Keratinocyte (primary cell): ENCODE results near the gene SDF4.

Source experiments
- EZH2 ChIP-seq: IDR thresholded peaks from one replicate; pipeline ENCODE4 v1.6.1; 2012; ENCODE audit warnings: inconsistent platforms, mild to moderate bottlenecking, low read length, moderate library complexity
- TF ChIP-seq, protein P1 (sequence below), 3 experiments: IDR thresholded peaks in 1 of 3; conservative IDR thresholded peaks in 1 of 3; optimal IDR thresholded peaks in 1 of 3; 2 replicates in 2 of 3; 3 replicates in 1 of 3; pipeline versions ENCODE3 to v1.5.1; 2011; ENCODE audit warnings: low read length in 3 of 3, mild to moderate bottlenecking in 3 of 3, moderate library complexity in 2 of 3, control low read depth in 1 of 3, inconsistent platforms in 1 of 3; ENCODE audit not compliant: insufficient read depth in 2 of 3; ENCODE audit errors: extremely low read depth in 1 of 3

DNA sequence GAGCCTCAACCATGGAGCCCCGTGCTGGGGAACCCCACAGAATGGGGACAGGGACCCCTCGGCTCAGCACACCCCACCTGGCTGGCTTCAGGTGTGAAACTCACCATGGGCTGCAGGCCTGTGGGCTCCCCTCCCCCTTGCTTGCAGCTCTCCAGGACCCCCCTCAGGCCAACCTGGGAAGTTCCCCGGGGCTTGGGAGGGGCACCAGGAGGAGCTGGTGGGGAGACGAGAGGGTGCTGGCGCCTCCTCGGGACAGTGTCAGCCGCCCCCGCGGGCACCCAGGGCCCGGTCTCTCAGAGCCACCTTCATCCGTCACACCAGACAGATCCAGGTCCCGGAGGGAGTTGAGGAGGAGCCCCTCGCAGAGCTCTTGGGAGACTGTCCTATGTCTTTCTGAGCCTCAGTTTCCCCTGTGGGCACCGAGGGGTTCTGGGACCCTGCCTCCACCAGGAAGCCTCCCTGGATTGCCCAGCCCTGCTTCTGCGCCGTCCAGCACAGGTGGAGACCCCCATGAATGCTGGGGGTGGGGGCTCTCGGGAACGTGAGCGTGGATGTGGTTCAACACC, 24.8 kb downstream of the SDF4 start:
- TF ChIP-seq, protein P1, sequence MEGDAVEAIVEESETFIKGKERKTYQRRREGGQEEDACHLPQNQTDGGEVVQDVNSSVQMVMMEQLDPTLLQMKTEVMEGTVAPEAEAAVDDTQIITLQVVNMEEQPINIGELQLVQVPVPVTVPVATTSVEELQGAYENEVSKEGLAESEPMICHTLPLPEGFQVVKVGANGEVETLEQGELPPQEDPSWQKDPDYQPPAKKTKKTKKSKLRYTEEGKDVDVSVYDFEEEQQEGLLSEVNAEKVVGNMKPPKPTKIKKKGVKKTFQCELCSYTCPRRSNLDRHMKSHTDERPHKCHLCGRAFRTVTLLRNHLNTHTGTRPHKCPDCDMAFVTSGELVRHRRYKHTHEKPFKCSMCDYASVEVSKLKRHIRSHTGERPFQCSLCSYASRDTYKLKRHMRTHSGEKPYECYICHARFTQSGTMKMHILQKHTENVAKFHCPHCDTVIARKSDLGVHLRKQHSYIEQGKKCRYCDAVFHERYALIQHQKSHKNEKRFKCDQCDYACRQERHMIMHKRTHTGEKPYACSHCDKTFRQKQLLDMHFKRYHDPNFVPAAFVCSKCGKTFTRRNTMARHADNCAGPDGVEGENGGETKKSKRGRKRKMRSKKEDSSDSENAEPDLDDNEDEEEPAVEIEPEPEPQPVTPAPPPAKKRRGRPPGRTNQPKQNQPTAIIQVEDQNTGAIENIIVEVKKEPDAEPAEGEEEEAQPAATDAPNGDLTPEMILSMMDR (optimal IDR thresholded peaks at IDR 0.05 in 1 of 3, IDR thresholded peaks at IDR 0.05 in 1 of 3, conservative IDR thresholded peaks at IDR 0.05 in 1 of 3; ENCODE audit: extremely low read depth in 1 of 3, insufficient read depth in 2 of 3, low read length in 3 of 3): no peak
- no peak for TF ChIP-seq EZH2
